Kidney capillary endothelial cell (primary cell): ENCODE results near the gene CACNA1D.

Experiments
- DNase-seq: peaks from one replicate; pipeline ENCODE4 v3.0.0-alpha.2; 2018; ENCODE audit warnings: low spot score

CACNA1D gene

DNA sequence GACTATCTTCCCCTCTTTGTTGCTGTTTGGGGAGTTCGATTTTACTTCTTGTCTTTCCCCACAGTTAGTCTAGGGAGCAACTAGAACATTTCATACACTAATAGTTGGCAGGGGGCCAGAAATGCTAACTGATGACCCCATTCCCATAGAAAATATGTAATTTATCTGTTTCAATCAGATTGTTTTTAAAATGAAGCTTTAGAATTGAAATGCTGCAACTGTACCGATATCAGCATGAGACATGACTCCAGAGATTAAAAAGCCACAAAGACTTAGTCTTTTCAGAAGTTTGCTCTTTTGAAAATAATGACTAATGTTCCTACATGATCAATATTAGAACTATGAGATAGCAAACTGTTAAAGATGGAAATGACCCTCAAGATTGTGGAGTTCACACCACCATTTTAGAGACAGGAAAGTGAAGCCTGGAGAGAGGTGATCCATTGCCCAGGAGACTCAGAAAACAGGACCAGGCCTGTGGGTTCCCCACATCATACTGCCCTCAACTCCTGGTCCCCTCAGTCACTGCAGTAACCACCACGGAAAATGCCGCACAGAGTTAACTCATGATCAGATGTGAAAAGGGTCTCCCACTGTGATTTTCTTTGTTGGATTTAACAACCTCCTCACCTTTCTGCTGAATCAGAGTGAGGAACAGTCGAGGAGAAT, 221.5 kb downstream of the CACNA1D start:
- DNase-seq = no peak

DNA sequence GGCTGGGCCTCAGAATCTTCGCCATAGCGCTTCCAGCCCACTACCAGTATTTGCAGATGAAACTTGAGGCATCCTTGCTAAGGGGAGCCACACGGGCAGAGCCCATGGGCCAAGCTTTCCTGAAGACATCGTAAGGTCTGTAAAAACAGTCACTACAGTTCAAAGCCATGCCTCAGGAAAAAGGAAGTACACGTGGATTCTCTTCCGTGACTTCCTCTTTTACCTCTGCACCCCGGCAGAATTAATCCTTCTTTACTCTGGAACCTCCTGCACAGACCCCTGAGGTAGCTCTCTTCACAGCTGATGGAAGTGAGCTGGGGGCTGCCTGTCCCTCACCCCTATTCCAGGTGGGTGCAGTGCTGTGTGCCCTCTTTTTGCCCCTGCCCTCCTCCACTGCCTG, 222.6 kb downstream of the CACNA1D start:
- no peak for DNase-seq

DNA sequence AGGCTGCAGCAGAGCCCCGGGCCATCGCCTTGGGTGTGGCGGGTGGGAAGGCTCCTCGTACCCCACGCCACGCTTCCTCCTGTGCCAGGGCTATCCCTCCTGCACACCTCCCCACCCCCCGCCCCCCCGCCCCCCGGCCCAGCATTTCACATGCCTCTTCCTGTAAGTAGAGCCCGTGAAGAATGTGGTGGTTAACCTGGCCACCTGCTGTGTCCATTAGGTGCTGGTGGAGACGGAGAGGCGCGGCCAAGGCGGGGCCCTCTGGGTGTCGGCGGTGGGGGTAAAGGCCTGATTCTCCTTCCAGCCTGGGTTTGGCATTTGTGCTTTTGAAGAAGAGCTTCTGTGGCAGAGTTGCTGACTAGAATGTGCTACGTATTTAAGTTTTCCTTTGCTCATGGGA, 224.1 kb downstream of the CACNA1D start:
- no peak for DNase-seq

GRCh38 chr3:53719796-53720195, 225.4 kb downstream of the CACNA1D start:
- DNase-seq = no peak

DNA sequence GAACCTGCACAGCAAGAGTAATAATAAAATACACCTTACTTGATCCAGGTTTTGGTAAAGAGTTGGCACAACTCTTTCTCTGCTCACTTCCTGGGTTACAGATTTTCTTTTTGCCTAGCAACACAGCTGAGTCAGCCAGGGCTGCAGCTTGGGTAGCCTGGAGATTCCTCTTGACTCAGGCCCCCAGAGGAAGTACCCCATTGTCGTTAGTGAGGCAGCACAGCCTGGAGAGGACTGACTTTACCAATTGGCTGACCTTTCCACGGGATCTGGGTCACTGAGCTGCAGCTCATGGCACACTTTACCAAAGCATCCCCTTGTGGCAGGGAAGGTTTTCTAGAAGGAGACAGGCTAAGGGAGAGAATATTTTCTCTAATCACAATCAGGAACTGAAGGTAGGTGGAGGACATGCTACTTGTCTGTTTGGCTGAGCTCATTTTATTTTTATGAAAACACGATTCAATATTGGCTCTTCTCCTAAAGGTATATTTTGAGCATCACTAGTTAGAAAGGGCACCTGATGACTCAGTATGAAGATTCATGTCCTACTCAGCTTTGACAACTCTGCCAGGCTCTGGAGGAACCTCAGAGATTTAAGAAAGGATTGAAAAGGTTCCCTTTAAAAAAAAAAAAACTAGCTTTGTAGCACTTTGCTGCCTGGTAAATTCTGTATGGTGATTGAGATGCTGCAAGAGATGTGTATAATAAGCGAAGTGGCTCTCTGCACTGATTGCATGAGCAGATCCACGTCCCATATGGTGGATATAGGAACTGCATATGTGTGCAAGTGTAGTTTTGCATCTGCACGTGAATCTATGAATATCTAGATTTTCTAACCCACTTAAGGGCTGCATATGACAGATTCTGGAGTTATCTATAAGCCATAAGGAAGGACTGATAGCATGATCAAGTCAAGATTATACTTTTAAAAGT, 227.0 kb downstream of the CACNA1D start:
- no peak for DNase-seq

DNA sequence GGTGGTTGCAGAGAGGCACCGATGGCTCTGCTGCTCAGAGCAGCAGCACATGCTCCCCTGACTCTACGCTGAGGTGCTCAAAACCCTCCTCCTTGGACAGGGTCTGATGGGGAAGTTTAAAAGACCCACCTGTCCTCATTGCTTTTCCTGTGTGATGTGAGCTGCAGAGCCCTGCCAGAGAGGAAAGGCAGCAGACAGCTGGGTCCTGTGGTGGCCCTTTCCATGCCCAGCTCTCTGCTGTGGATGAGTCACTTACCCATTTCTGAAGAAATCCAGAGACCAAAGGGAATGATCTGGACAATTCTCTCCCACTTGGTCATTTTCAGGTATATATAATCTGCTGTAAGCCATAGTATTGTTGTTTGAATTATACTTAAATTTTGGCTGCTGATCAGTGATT, 230.2 kb downstream of the CACNA1D start:
- no peak for DNase-seq

- no peak for DNase-seq
These were observed 231.1 kb downstream of the CACNA1D start for GRCh38 chr3:53725387-53725995.

DNA sequence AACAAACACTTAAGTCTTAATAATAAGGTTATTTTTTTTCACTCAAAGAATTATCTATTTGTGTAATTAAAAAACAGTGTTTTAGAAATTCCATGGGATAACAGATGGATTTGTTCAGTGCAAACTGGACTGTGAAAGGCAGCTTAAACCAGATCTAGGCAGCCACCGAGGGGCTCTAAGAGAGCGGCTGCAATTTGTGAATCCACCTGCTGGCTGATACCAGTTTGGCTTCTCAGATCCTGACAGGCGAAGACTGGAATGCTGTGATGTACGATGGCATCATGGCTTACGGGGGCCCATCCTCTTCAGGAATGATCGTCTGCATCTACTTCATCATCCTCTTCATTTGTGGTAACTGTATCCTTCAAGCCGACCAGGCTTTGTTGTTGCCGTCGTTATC, 232.2 kb downstream of the CACNA1D start:
- DNase-seq = no peak

DNA sequence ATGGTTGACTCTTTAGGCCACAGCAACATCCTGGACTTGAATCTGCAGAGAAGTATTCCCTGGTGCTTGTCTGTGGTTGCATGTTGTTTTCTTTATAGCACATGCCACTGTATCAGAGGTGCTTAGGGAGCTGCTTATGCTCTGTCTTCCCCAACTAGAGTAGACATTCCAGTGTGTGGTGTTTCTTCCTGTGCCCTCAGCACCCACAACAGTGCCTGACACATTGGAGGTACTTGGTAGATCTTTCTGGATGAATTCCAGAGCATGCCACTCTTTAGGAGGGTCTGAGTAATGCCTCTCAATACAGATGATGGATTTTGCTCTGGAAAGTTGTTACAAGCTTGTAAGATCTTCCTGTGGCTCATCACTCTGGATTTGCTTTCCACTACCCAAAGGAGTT, 234.2 kb downstream of the CACNA1D start:
- no peak for DNase-seq

- DNase-seq = no peak
These were observed 234.7 kb downstream of the CACNA1D start for GRCh38 chr3:53729159-53729558.

GRCh38 chr3:53729618-53730017, 235.2 kb downstream of the CACNA1D start:
- no peak for DNase-seq

- no peak for DNase-seq
These were observed 236.2 kb downstream of the CACNA1D start for GRCh38 chr3:53730576-53730975.

DNA sequence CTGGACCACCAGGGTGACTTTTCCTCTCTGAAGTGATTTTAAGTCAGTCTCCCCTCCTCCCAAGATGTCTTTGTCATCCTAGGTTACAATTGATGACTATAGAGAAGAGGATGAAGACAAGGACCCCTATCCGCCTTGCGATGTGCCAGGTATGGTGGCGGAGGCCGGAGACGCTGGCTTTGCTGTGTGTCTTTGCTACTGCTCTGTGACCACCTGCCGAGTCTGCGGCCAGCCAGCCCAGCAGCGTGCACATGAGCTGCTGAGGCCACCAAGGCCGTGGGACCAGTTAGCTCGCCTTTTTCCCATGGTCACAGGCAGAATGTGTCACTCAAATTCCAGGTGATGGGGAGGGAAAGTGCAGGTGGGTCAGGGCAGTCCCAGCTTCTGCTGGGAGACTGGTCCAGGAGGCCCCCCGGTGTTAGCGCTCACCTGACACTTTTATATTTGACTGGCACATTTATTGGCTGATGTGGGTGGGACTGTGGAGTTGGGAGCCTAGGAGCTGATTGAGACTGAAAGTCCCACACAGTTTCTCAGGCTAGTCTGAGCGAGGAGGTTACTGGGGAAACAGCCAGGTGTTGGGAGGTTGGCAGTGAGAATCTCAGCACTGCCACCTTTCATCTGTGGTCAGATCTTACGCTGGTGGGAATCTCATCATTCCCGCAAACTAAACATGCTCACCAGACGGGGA, 237.7 kb downstream of the CACNA1D start:
- no peak for DNase-seq

DNA sequence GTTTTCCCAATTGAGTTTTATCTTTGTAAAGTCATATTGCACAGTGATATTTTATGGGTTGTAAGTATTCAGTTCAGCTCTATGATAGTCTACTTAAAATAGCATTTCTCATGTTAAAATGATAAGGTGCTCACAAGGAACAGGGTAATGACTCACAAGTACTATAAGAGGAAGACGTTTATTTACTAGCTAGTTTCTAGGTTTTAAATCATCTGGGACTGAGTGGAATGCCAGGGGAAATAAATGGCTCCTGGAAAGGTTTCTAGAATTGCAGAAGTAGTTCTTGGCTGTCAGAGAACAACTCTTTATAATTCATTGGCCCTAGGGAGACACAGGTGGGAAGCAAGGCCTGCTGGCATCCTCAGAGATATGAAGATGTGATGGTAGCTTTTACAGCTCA, 239.0 kb downstream of the CACNA1D start:
- no peak for DNase-seq

DNA sequence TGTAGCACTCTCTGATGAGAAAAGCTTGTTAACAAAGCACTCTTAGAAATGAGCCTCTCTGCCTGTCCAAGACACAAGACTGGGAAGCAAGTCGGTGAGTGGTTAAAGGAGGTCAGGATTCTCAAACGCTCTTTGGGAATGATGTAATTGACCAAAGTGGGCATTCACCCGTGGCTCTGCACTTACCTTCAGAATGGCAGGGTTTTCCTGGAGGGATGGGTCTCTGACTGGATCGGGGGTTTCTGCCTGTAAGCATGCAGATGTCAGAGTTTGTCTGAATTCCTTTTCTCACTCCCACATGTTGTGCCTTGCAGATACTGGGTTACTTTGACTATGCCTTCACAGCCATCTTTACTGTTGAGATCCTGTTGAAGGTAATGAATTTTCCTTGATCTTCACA, 245.6 kb downstream of the CACNA1D start:
- DNase-seq = no peak

GRCh38 chr3:53740956-53741355, 246.5 kb downstream of the CACNA1D start:
- no peak for DNase-seq

GRCh38 chr3:53744351-53744750, 249.9 kb downstream of the CACNA1D start:
- DNase-seq = no peak

DNA sequence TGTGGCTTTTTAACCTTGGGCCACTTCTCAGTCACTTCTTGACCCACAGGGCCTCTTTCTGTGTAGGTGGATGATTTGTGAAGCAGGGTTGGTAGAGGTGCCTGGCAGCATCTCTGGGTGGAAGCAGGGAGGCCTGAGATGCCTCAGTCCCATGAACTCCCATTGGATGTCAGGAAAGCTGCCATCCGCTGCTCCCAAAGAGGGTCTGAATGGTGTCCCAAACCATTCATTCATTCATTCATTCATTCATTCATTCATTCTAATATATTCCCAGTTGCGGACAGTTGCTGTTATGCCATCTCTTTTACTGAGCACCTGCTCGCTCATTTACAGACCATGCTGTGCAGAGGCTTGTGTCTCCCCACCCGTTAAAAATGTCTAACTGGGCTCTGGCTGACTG, 253.1 kb downstream of the CACNA1D start:
- no peak for DNase-seq

GRCh38 chr3:53748512-53749271, 254.3 kb downstream of the CACNA1D start:
- DNase-seq = no peak

GRCh38 chr3:53749448-53749847, 255.0 kb downstream of the CACNA1D start:
- no peak for DNase-seq
